Nephron progenitor cell (in vitro differentiated cells): ENCODE data around the gene IFIT1.

Experiments used
- DNase-seq: peaks from one replicate; pipeline ENCODE4 v3.0.0; 2021
- H3K27ac Mint-ChIP-seq: 2 replicates; pipeline ENCODE4 v1.8.0; 2021; ENCODE audit warnings: mild to moderate bottlenecking, moderate library complexity, mixed read lengths
- H3K27me3 Mint-ChIP-seq: 2 replicates; pipeline ENCODE4 v1.8.0; 2021; ENCODE audit warnings: mild to moderate bottlenecking, low read depth, mixed read lengths; ENCODE audit not compliant: poor library complexity
- H3K36me3 Mint-ChIP-seq: 2 replicates; pipeline ENCODE4 v1.8.0; 2021; ENCODE audit warnings: low read depth, mixed read lengths
- H3K4me1 Mint-ChIP-seq: 2 replicates; pipeline ENCODE4 v1.8.0; 2021; ENCODE audit warnings: mixed read lengths
- H3K4me3 Mint-ChIP-seq: 2 replicates; pipeline ENCODE4 v1.8.0; 2021; ENCODE audit warnings: mild to moderate bottlenecking, moderate library complexity, mixed read lengths
- H3K9me3 Mint-ChIP-seq: 2 replicates; pipeline ENCODE4 v1.8.0; 2021; ENCODE audit warnings: mild to moderate bottlenecking, moderate library complexity, mixed read lengths
- CTCF ChIP-seq: fragments of 200-600 bp; sonication (generic); IDR thresholded peaks from 2 replicates; pipeline ENCODE4 v1.5.0; 2021; ENCODE audit warnings: antibody characterized with exemption

IFIT1 gene

DNA sequence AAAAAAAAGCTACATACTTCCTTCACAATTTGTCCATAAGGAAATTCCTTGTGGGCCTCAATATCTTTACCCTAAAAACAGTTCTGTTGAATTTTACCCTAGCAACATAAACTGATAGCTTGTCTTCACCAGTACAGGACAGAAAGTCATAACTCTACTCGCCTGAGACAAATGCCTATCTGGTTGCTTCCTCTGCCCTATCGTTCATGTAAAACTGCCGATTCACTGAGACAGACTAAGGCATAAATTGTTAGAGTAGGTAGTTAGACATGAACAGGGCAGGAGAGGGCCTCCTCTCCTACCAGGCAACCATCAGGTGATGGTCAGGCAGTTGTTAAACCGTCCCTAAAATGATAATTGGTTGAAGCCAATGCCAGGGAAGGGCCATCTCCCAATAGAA, 39.6 kb upstream of the IFIT1 start:
- no peak for TF ChIP-seq CTCF
- Mint-ChIP-seq H3K36me3 (peaks cover 12% of the 10 kb centered on the region), H3K27me3 (peaks cover 7% of the 10 kb centered on the region), H3K4me3 (no peak overlapping the region), H3K9me3 (peaks cover 19% of the 10 kb centered on the region), H3K4me1 (peaks cover 55% of the 10 kb centered on the region), H3K27ac (no peak overlapping the region)
- DNase-seq: no peak

GRCh38 chr10:89355394-89355931, 37.0 kb upstream of the IFIT1 start:
- no peak for DNase-seq
- Mint-ChIP-seq H3K4me3 (no peak overlapping the region), H3K4me1 (peaks cover 28% of the 10 kb centered on the region), H3K27me3 (peaks cover 7% of the 10 kb centered on the region), H3K9me3 (peaks cover 19% of the 10 kb centered on the region), H3K27ac (no peak overlapping the region), H3K36me3 (peaks cover 12% of the 10 kb centered on the region)
- TF ChIP-seq CTCF: no peak

GRCh38 chr10:89357096-89357495, 35.3 kb upstream of the IFIT1 start:
- TF ChIP-seq CTCF: no peak
- Mint-ChIP-seq H3K9me3 (peaks cover 19% of the 10 kb centered on the region), H3K4me3 (no peak overlapping the region), H3K27ac (no peak overlapping the region), H3K4me1 (peaks cover 12% of the 10 kb centered on the region), H3K27me3 (peaks cover 10% of the 10 kb centered on the region), H3K36me3 (peaks cover 12% of the 10 kb centered on the region)
- no peak for DNase-seq

GRCh38 chr10:89357975-89358374, 34.4 kb upstream of the IFIT1 start:
- Mint-ChIP-seq H3K9me3 (peaks cover 19% of the 10 kb centered on the region), H3K27ac (no peak overlapping the region), H3K36me3 (peaks cover 10% of the 10 kb centered on the region), H3K4me3 (no peak overlapping the region), H3K27me3 (peaks cover 10% of the 10 kb centered on the region), H3K4me1 (peaks cover 3% of the 10 kb centered on the region)
- DNase-seq: no peak
- no peak for TF ChIP-seq CTCF

DNA sequence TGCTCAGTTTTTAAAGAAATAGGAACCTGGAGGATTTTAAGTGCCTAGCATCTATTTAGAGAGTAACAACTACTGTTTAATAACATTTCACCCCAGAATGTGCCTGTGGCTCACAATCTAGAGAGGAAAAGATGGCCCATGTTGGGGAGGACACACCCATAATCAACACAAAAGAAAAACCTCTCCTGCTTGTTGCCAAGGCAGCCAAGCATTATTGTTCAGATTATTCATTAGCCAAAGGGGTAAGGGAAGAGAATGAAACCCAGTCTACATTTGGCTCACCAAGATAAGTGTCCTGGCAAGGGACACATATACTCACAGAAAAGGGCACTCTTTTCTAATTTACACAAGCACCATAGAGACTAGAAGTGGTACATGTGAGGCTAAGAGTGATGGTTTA, 32.3 kb upstream of the IFIT1 start:
- H3K27ac Mint-ChIP-seq: no peak overlapping the region

More for the DNA sequence above, 32.3 kb upstream of the IFIT1 start:
- Mint-ChIP-seq H3K36me3 (no peaks in the 10 kb centered on the region), H3K27me3 (peaks cover 4% of the 10 kb centered on the region), H3K4me1 (no peaks in the 10 kb centered on the region), H3K4me3 (no peak overlapping the region), H3K9me3 (peaks cover 7% of the 10 kb centered on the region)
- no peak for TF ChIP-seq CTCF
- DNase-seq: no peak
